ENCODE data around the gene TMEM38B. TPM values are rescaled to one million over a fixed set of nuclear protein-coding genes. Genes with fewer than 3 reads are reported as not detected.

TMEM38B gene
- total and polyA plus RNA-seq, 2 of the 8 experiments (the other 6 are each of a cell fraction or from before 2014, with no cell fraction given): 10.6 to 12.4 TPM

- H3K4me3 ChIP-seq (ENCODE audit: extremely low read depth in 1 of 4, insufficient read depth in 2 of 4, low read depth in 3 of 4, low read length in 4 of 4): no peak overlapping the region
- no peak overlapping the region for H3K56ac ChIP-seq (replicated peaks; ENCODE audit: insufficient read length, low read depth, low read length)
- ChIA-PET POLR2A (ENCODE audit: partially characterized antibody) (no interaction called here), CTCF (ENCODE audit: partially characterized antibody) (interaction anchor here (0.9 kb wide), 1 partner anchor 11 kb away, joined by 3 read pairs; no protein-coding TSS in a partner anchor)
- H3K18ac ChIP-seq (ENCODE audit: extremely low read depth, low read length): no peak overlapping the region
- H3K23ac ChIP-seq (ENCODE audit: insufficient read length): no peak overlapping the region
- H3K36me3 ChIP-seq (ENCODE audit: control insufficient read depth in 2 of 4, insufficient read depth in 4 of 4, low read length in 3 of 4): no peaks in the 10 kb centered on the region
- no peaks in the 10 kb centered on the region for H3K23me2 ChIP-seq (ENCODE audit: low read depth, low read length)
- H3K14ac ChIP-seq (ENCODE audit: insufficient read length): no peak overlapping the region
- H2BK12ac ChIP-seq (ENCODE audit: low read depth, low read length): no peak overlapping the region
- H2BK120ac ChIP-seq (replicated peaks; ENCODE audit: low read depth, low read length): no peak overlapping the region
- H3K27ac ChIP-seq (ENCODE audit: low read depth, low read length): no peak overlapping the region
- H2BK15ac ChIP-seq (ENCODE audit: low read length): no peak overlapping the region
- no peak for DNase-seq (ENCODE audit: low read depth in 1 of 2, low spot score in 2 of 2)
- H3K4me2 ChIP-seq (ENCODE audit: insufficient read depth in 1 of 2, low read depth in 2 of 2, low read length in 2 of 2): no peak overlapping the region
- H2AFZ ChIP-seq (ENCODE audit: low read length): no peak overlapping the region
- H3K9ac ChIP-seq (replicated peaks in 1 of 4; ENCODE audit: extremely low read depth in 1 of 4, low read depth in 3 of 4, low read length in 3 of 4): no peak overlapping the region
- no peak for FAIRE-seq
- WGBS, 2 experiments (ENCODE audit: extremely low coverage in 1 of 2, insufficient coverage in 1 of 2, insufficient read length in 1 of 2, insufficient replicate concordance in 2 of 2, low coverage in 1 of 2, low lambda C conversion rate in 2 of 2, missing lambda C conversion rate in 1 of 2): 90% methylated on average over 3 of the region's 3 CpGs; no CpG with 5 or more reads in 1 of the 2 experiments
- no peaks in the 10 kb centered on the region for H3K79me2 ChIP-seq (ENCODE audit: control insufficient read depth in 1 of 2, insufficient read depth in 2 of 2, low read length in 2 of 2)
- H4K91ac ChIP-seq (replicated peaks; ENCODE audit: insufficient read length, low read length): no peak overlapping the region
- H2BK5ac ChIP-seq (ENCODE audit: low read depth, low read length): no peak overlapping the region
- no peaks in the 10 kb centered on the region for H4K20me1 ChIP-seq (replicated peaks in 1 of 2; ENCODE audit: control insufficient read depth in 1 of 2, insufficient read depth in 2 of 2, low read length in 2 of 2)
- no peaks in the 10 kb centered on the region for H3K9me3 ChIP-seq (ENCODE audit: insufficient read depth in 2 of 2, low read depth in 1 of 2, low read length in 1 of 2)
- H3K79me1 ChIP-seq (ENCODE audit: low read depth, low read length): no peaks in the 10 kb centered on the region
- no peak overlapping the region for H3K4ac ChIP-seq (replicated peaks; ENCODE audit: insufficient read length, low read depth, low read length)
- no peak overlapping the region for H4K8ac ChIP-seq (ENCODE audit: extremely low read depth, insufficient read depth, low read length)
- no peak overlapping the region for H4K5ac ChIP-seq (ENCODE audit: insufficient read length, low read depth, low read length)
- no peak overlapping the region for H2AK5ac ChIP-seq (ENCODE audit: low read depth, low read length)
- no peaks in the 10 kb centered on the region for H3K27me3 ChIP-seq (replicated peaks in 1 of 4; ENCODE audit: control insufficient read depth in 3 of 4, extremely low read depth in 1 of 4, insufficient read depth in 3 of 4, low read length in 3 of 4)
- H2BK20ac ChIP-seq (ENCODE audit: low read length): no peak overlapping the region
- H3K4me1 ChIP-seq (replicated peaks in 1 of 4; ENCODE audit: control insufficient read depth in 3 of 4, insufficient read depth in 4 of 4, low read length in 3 of 4): peaks cover 0 to 2% (median under 1%) of the 10 kb centered on the region in 4 experiments; a peak in 1 of 7 replicates
- no peak for TF ChIP-seq YY1 (IDR thresholded peaks at IDR 0.05; ENCODE audit: low read depth, low read length)
- no peak for TF ChIP-seq KDM5A (IDR thresholded peaks at IDR 0.05; ENCODE audit: low read length)
Observed at GRCh38 chr9:105670775-105671174, 23.6 kb upstream of the TMEM38B start.
